Epithelial cell of esophagus (primary cell): Measurements from ENCODE around the gene PXT1.

Experiments used
- DNase-seq: peaks from one replicate; pipeline ENCODE4 v3.0.0; 2010; ENCODE audit warnings: low read depth
- H3K4me3 ChIP-seq: 2 replicates; pipeline ENCODE4 v1.5.1; 2011; ENCODE audit warnings: mild to moderate bottlenecking, low read length, control low read depth
- TF ChIP-seq, protein P1 (sequence below): IDR thresholded peaks from 2 replicates; pipeline ENCODE4 v1.5.1; 2011; ENCODE audit warnings: low read depth, mild to moderate bottlenecking, low read length, control low read depth, inconsistent platforms; ENCODE audit not compliant: insufficient read depth; ENCODE audit errors: missing control alignments

Gene PXT1

DNA sequence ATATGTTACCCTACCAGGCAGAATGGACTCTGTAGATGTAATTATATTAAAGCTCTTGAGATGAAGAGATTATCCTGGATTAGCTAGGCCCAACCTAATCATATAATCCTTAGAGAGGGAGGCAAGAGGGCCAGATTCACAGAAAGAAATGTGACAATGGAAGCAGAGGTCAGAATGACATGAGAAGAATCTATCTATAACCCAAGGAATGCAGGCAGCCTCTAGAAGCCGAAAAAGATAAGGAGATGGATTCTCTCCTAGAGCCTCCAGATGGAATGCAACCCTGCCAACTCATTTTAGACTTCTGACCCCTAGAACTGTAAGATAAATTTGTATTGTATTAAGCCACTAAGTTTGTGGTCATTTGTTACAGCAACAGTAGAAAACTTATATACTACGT is 12.3 kb downstream of the PXT1 start:
- H3K4me3 ChIP-seq: no peak overlapping the region
- no peak for DNase-seq
- TF ChIP-seq, protein P1, sequence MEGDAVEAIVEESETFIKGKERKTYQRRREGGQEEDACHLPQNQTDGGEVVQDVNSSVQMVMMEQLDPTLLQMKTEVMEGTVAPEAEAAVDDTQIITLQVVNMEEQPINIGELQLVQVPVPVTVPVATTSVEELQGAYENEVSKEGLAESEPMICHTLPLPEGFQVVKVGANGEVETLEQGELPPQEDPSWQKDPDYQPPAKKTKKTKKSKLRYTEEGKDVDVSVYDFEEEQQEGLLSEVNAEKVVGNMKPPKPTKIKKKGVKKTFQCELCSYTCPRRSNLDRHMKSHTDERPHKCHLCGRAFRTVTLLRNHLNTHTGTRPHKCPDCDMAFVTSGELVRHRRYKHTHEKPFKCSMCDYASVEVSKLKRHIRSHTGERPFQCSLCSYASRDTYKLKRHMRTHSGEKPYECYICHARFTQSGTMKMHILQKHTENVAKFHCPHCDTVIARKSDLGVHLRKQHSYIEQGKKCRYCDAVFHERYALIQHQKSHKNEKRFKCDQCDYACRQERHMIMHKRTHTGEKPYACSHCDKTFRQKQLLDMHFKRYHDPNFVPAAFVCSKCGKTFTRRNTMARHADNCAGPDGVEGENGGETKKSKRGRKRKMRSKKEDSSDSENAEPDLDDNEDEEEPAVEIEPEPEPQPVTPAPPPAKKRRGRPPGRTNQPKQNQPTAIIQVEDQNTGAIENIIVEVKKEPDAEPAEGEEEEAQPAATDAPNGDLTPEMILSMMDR: no peak

DNA sequence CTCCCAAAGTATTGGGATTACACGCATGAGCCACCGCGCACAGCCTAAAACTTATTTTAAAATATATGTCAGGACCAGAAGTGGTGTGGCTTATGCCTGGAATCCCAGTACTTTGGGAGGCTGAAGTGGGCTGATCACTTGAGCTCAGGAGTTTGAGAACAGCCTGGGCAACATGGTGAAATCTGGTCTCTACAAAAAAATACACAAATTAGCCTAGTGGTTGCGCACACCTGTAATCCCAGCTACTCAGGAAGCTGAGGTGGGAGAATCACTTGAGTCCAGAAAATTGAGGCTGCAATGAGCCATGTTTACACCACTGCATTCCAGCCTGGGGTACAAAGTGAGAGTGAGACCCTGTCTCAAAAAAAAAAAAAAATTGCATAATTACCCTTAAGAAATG is 13.7 kb downstream of the PXT1 start:
- no peak overlapping the region for H3K4me3 ChIP-seq
- DNase-seq: no peak
- TF ChIP-seq, protein P1: no peak

DNA sequence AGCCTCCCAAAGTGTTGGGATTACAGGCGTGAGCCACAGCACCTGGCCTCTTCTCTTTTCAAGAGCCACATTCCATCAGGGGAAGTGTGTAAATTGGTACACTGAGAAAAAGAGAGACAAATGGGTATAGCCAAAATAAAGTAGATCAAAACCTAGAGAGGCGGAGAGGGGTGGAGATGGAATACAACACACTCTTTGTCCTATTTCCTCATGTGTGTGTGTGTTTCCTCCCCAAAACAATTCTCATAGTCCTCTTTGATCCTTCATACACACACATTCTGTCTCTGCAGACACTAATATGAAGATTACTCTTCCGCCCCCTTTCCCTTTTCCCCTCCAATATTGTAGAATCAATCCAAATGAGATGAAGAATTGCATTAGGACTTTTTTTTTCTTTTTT is 16.0 kb downstream of the PXT1 start:
- TF ChIP-seq, protein P1: no peak
- no peak for DNase-seq
- no peak overlapping the region for H3K4me3 ChIP-seq

DNA sequence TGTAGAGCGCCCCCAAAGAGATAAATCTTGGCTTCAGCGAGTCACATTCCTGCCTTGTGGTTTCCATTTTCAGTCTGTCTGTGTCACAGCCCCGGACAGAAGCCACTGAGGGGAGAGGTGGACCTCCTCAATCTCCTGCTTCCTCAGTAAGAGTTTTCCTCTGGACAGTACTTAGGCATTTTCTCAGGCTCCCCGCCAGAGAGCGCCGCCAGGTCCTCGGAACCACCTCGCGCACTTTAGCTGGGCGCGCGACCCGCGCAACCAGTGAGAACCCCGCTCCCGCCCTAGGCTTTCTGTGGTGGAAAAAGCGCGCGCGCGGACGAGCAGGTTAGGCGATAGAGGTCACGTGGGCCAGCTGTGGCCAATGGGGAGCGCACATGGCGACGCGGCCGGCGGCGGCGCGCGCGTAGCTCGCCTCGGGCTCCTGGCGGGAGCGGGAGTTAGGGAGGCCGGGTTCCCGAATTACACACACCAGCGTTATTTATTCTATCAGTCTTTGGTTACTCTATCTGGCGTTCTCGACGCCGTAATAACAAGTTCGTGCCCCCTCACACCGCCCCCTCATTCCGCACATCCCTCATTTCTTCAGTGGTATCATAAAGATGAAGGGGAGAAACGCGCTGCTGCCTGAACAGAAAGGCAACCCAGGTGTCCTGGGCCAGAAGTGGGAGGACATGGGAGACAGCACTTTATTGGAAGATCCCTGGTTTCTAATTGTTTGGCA is 19.4 kb downstream of the PXT1 start:
- TF ChIP-seq, protein P1: peak; percentile 63
- H3K4me3 ChIP-seq: peak overlapping the region; percentile 64
- peak; percentile 99 for DNase-seq

DNA sequence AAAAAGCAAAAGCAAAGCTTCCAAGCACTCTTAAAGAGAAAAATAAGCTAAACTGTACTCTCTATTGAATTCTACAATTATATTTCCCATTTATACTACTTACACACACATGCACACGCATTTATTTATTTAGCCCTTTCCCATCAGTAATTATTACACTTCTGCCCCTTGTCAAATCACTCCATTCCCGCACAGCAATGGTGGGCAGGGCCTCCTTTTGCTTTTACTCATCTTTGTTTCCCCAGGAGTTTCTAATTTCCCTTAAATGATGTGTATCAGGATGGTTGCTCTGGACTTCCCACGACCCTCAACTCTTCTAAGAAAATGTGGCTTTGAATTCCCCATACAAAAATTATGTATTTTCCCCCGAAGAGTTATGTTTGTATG is 19.9 kb downstream of the PXT1 start:
- DNase-seq: no peak
- peak overlapping the region; percentile 64 for H3K4me3 ChIP-seq
- TF ChIP-seq, protein P1: no peak

DNA sequence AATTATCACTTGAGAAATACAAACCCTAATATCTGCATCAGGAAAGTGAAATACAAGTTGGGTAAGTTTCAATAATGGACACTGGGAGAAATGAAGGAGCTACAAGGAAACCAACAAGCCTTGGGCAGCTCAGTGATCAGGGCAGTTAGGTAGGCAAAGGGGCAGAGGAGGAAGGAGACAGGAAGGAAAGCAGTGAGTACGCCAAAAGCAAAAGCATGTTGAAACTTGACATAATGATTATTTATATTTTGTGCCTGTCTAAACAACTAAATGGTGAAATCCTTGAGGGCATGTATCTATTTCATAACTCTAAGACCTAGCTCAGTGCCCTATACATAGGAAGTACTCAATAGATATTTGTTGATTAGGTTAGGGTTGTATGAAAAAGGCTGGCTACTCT is 23.3 kb downstream of the PXT1 start:
- no peak overlapping the region for H3K4me3 ChIP-seq
- TF ChIP-seq, protein P1: no peak
- DNase-seq: peak; percentile 92

DNA sequence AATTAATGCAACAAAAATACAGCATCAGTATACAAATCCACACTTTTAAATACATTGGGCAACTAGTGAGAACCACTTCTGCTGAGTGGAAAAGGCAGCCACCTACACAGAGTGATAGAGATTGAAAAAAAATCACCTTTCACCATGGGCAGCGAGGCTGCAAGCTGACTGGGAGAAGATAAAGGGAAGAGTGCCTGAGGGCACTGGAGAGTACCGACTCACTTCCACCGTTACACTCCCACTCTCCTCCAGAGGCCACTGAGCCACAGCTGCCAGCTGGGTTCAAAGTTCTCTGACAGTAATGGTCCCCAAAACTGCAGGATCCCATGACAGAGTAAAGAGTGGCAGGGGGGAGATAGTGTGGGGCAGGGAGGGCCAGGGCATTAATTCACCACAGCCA is 24.1 kb downstream of the PXT1 start:
- peak; percentile 60 for DNase-seq
- no peak overlapping the region for H3K4me3 ChIP-seq
- TF ChIP-seq, protein P1: no peak
